GM18873 (cell line): ENCODE data around the gene RAD54L.
"Not testable (repeated sequence)": the region's sequence is repeated elsewhere in the genome, so short reads cannot be mapped to it uniquely, and the experiment has no call there.

Experiments used
- ATAC-seq: cut with Tn5 transposase; IDR thresholded peaks from one replicate; pipeline ENCODE4 v1.9.1; 2021; ENCODE audit warnings: mild to moderate bottlenecking, moderate library complexity, moderate number of reproducible peaks; ENCODE audit not compliant: unreplicated experiment, low FRiP score

The RAD54L gene

GRCh38 chr1:46247436-46248121 lies at the start of gene RAD54L:
TSS of gene RAD54L (plus strand) at chr1:46247763. CDS start at chr1:46248406, 643 bp downstream.
- peak; percentile 91 for ATAC-seq

GRCh38 chr1:46197964-46198811 lies 49.4 kb upstream of the RAD54L start, which contains the start of gene POMGNT1:
TSS of gene POMGNT1 (minus strand) at chr1:46198434. CDS start at chr1:46197821, 613 bp downstream.
- no peak for ATAC-seq

GRCh38 chr1:46199233-46199749 lies 48.3 kb upstream of the RAD54L start:
- ATAC-seq, result no peak

- ATAC-seq, result no peak
Observed at GRCh38 chr1:46203738-46204405, 43.7 kb upstream of the RAD54L start.

- no peak for ATAC-seq
Observed at GRCh38 chr1:46204406-46204742, 43.2 kb upstream of the RAD54L start.

GRCh38 chr1:46205141-46205540 lies 42.4 kb upstream of the RAD54L start:
- no peak for ATAC-seq

GRCh38 chr1:46205791-46206190 lies 41.8 kb upstream of the RAD54L start:
- no peak for ATAC-seq

GRCh38 chr1:46206399-46206798 lies 41.2 kb upstream of the RAD54L start:
- no peak for ATAC-seq

- ATAC-seq, result no peak
Observed at GRCh38 chr1:46210561-46210960, 37.0 kb upstream of the RAD54L start.

GRCh38 chr1:46211051-46211450 lies 36.5 kb upstream of the RAD54L start:
- no peak for ATAC-seq

GRCh38 chr1:46215504-46215903 lies 32.1 kb upstream of the RAD54L start:
- no peak for ATAC-seq

- ATAC-seq, result no peak
Observed at GRCh38 chr1:46218443-46218842, 29.1 kb upstream of the RAD54L start.

- ATAC-seq, result no peak
Observed at GRCh38 chr1:46219551-46220520, 27.7 kb upstream of the RAD54L start.

- ATAC-seq, result no peak
Observed at GRCh38 chr1:46220808-46221207, 26.8 kb upstream of the RAD54L start.

- no peak for ATAC-seq
Observed at GRCh38 chr1:46221749-46222148, 25.8 kb upstream of the RAD54L start.

- not testable (repeated sequence) for ATAC-seq
Observed at GRCh38 chr1:46223055-46223454, 24.5 kb upstream of the RAD54L start.

GRCh38 chr1:46223472-46223943 lies 24.1 kb upstream of the RAD54L start:
- ATAC-seq, result no peak

- no peak for ATAC-seq
Observed at GRCh38 chr1:46224966-46225365, 22.6 kb upstream of the RAD54L start.

GRCh38 chr1:46231231-46231630 lies 16.3 kb upstream of the RAD54L start:
- not testable (repeated sequence) for ATAC-seq

GRCh38 chr1:46236882-46237281 lies 10.7 kb upstream of the RAD54L start:
- no peak for ATAC-seq
